Skin of body (tissue), 2 donors: ENCODE data around the gene ZCCHC17. TPM values are rescaled to one million over a fixed set of nuclear protein-coding genes. Genes with fewer than 3 reads are reported as not detected.

Experiments used
- DNase-seq: peaks from one replicate; lab custom pipeline; 2025; lab: John Stamatoyannopoulos, UW
- total RNA-seq: library from RNA; depleted of rRNA; stranded (reverse); fragments of >200 nt; gene quantifications from one replicate; pipeline ENCODE4 v1.2.3, GENCODE V29; 2014

ZCCHC17 gene
- total RNA-seq, 1 donor from 2014 or later, result 15.7 TPM

DNA sequence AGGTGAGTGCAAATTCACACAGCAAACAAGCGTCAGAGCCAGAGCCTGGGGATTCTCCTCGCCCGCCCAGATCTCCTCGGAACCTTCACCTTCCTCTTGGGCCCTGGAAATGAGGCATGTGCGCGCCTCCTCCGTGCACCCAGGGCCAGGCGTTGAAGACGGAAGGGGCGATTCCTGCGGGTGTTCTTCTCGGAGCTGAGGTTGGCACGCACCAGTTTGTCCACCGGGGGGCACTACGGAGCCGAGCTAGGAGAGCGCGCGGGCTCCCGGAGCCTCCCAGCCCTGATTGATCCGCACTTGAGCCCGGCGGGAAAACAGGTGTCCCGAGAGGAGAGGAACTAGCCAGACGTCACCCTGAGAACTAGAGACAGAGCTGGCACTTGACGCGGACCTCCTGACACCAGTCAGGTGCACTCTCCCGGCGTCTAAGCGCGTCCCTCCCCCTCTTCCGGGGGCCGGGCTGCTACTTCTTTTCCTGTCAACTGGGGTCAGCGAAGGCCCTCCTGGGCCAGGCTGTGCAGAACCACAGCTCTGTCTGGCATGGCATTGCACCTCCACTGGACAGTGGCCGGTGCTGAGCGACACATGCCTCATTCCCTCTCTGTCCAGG is 97.9 kb downstream of the ZCCHC17 start:
- peak; percentile 50 for DNase-seq

DNA sequence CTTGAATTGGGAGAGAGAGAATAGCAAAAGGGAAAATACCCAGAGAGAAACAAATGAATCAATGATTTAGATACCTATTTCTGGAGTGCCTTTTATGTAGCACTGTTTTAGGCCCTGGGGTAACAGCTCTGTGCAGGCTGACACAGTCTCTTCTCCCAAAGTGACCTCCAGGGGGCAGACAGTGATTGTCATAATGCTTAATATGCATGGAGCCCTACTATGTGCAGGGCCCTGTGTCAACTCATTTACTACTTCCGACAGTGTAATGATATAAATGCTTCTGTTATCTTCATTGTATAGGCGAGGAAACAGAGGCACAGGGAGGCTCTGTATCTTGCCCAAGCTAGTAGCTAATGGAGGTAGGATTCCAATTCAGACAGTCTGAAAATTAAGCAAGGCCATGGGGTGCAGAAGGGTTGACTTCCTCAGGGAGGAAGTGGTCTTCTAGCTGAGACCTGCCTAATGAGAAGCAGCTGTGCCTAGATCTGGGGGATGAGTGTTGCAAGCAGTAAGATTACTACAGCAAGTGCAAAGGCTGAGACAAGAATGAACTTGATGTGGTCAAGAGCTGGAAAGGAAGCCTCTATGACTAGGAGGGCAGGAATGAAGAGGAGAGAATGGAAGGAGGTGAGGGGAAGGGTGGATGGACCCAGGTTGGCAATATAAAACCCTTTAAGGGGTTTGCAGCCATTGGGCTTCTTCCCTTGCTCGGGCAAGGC is 100.0 kb downstream of the ZCCHC17 start:
- no peak for DNase-seq

- no peak for DNase-seq
Observed at GRCh38 chr1:31397360-31398095, 100.7 kb downstream of the ZCCHC17 start.

- no peak for DNase-seq
Observed at GRCh38 chr1:31398246-31398645, 101.4 kb downstream of the ZCCHC17 start.

DNA sequence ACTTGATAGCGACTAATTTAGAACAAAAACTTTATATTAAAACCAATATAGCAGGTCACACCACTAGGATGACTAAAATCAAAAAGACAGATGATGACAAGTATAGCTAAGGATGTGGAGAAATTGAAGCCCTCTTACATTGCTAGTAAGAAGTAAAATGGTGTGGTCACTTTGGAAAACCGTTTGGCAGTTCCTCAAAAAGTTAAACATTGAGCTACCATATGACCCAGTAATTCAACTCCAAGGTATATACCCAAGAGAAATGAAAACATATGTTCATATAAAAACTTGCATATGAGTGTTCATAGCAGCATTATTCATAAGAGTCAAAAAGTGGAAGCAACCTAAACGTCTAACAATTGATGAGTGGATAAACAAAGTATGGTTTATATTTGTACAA is 103.1 kb downstream of the ZCCHC17 start:
- no peak for DNase-seq

DNA sequence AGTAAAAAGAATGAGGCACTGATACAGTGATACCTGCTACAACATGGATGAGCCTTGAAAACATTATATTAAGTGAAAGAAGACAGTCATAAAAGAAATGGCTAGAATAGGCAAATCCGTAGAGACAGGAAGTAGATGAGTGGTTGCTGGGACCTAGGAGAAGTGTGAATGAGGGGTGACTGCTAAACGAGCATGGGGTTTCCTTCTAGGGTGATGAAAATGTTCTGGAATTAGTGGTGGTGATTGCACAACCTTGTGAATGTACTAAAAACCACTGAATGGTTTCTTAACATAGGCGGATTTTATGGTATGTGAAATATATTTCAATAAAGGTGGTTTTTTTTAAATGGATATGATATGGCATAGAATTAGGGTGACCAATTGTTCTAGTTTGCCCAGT is 103.6 kb downstream of the ZCCHC17 start:
- DNase-seq, result no peak

- no peak for DNase-seq
Observed at GRCh38 chr1:31401241-31401640, 104.4 kb downstream of the ZCCHC17 start.

DNA sequence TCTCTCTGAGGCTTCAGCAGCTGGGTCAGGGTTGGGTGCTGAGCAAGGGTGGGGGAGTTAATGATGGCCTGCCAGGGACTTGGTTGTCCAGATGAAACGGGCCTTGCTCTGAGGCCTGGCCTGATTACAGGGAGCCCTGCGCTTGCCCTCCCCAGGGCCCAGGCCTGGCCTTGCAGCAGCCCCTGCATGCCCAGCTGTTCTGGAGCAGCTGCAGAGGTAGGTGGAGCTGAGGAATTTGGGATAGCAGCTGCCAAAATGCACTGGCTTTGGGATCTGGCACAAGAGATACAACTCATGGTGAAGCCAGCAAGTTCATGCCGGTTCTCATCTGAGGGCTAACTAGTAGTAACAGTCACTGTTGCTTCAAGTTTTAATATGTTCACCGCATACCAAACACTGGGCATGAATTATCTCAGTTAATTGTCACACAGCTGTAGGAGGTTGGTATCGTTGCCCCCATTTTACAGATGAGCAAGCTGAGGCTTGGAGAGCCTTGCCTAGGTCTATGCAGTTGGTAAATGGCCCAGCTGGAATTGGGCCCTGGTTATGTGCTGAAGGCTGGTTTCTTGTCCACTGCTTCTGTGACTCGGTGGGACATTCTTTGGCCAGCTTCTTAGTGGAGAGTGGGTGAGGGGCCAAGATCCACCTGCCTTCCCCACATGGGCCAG is 108.9 kb downstream of the ZCCHC17 start:
- DNase-seq, result no peak

- DNase-seq, result no peak
Observed at GRCh38 chr1:31407029-31407626, 110.3 kb downstream of the ZCCHC17 start.

DNA sequence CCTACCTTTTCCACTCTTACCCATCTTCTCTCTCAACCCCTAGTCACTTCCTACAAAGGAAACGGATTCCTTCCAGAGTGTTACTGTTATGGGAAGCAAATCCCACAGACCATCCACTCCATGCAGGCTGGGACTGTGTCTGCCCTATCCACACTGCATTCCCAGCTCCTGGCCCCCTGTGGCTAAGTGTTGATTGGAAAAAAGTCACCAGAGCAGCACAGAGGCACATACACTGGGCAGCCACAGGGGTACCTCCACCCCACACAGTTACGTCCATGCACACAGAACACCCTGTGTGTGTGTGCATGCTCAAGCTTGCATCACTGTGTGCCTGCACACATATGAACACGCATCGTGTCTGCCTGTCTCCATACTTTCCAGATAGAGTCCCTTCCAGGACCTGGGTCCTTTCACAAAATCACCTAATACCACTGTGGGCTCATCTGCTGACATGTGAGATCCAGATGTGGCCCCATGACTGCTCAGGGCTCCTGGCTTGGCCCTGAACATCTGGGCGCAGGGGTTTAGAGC is 112.0 kb downstream of the ZCCHC17 start:
- no peak for DNase-seq

DNA sequence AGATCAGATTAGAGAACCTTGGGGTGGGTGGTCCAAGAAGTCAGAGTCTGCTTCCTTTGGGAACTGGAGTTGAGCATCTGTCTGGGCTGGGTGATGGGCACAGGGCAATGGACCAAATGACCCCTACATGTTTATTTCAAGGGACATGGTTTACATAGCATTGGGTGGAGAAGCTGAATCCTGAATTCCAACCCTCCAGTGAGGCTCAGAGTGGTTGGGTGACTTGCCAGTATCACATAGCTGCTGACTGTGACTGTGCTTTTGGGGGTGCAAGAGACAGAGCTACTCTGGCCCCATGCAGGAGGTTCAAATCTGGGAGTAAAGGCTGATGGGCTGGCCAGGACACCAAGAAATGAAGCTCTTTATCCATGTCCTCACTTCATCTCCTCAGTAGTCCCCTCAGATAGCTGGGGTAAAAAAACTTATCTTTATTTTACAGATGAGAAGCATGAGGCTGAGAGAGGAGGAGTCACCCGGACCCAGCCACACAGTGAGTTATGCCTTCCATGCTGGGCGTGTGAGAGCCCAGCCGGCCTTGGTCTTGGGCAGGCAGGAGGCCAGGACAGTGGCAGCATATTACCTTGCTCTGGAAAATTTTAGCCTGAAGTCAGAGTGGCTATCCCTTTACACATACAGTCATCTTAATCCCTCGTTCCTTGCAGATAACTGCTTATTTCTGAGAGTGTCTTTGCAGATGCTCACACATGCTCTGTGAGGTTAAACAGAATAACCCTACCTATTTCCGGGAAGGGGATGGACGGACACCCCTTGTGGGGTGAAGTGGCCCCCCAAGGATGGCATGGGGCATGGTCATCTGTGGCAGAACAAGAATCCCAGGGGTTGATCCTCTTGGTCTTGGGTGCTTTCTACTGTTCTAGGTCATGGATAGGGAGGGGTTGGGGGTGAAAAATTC is 113.4 kb downstream of the ZCCHC17 start:
- no peak for DNase-seq

DNA sequence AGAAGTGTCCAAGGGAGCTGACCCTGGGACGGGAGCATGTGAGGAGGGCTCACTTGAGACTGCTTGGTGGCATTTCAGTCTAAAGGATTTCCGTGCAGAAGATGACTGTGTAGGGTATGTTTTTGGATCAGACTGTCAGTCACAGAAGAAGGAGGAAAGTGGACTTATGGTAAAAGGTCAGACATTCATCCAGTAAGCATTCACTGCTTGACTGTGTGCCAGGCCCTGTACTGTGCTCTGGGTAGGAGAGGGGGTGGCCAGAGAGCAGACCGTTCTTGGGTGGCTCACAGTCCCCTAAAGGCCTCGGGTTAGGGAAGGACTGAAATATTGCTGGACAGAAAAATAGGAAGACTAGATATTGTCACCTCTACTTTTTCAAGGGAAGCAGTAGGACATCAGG is 114.0 kb downstream of the ZCCHC17 start:
- DNase-seq, result no peak

GRCh38 chr1:31412205-31412604 is 115.4 kb downstream of the ZCCHC17 start:
- no peak for DNase-seq

GRCh38 chr1:31412732-31413404 is 116.0 kb downstream of the ZCCHC17 start, which contains the start of gene SERINC2:
Gene SERINC2, plus strand, starts transcription at chr1:31413213. Its CDS starts 53 bp downstream, at chr1:31413266.
- no peak for DNase-seq

GRCh38 chr1:31413405-31414001 is 116.7 kb downstream of the ZCCHC17 start:
- DNase-seq, result no peak
